Skeletal muscle tissue (tissue), 4 donors: ENCODE measurements around the gene KCNQ2. TPM values are rescaled to one million over a fixed set of nuclear protein-coding genes. Genes with fewer than 3 reads are reported as not detected.

Experiments used
- H3K27ac ChIP-seq: one replicate; pipeline ENCODE4 v1.7.0; 2013; ENCODE audit warnings: mild to moderate bottlenecking, low read depth, low read length, inconsistent platforms
- H3K27me3 ChIP-seq, 3 donors: one replicate each; pipeline ENCODE4 v1.7.0; 2013; ENCODE audit warnings: low read length in 3 of 3; ENCODE audit not compliant: control insufficient read depth in 3 of 3, insufficient read depth in 3 of 3
- H3K36me3 ChIP-seq, 3 donors: one replicate each; pipeline ENCODE4 v1.7.0; 2013; ENCODE audit warnings: low read length in 3 of 3; ENCODE audit not compliant: control insufficient read depth in 3 of 3, insufficient read depth in 3 of 3
- H3K4me1 ChIP-seq, 3 donors: one replicate each; pipeline ENCODE4 v1.7.0; 2013; ENCODE audit warnings: low read length in 3 of 3, mild to moderate bottlenecking in 3 of 3; ENCODE audit not compliant: control insufficient read depth in 3 of 3, insufficient read depth in 3 of 3
- H3K4me3 ChIP-seq, 3 donors: one replicate each; pipeline ENCODE4 v1.7.0; 2013; ENCODE audit warnings: low read length in 3 of 3
- H3K9ac ChIP-seq, 3 donors: one replicate each; pipeline ENCODE4 v1.7.0; 2013; ENCODE audit warnings: low read length in 3 of 3, mild to moderate bottlenecking in 3 of 3, moderate library complexity in 2 of 3, low read depth in 1 of 3
- H3K9me3 ChIP-seq, 3 donors: one replicate each; pipeline ENCODE4 v1.7.0; 2013; ENCODE audit warnings: low read length in 3 of 3; ENCODE audit not compliant: control insufficient read depth in 3 of 3
- total RNA-seq: library from RNA; depleted of rRNA; stranded (reverse); fragments of >200 nt; gene quantifications from one replicate; pipeline ENCODE4 v1.2.3, GENCODE V29; 2014
- donor health status: Osteomylitis.

The KCNQ2 gene
- total RNA-seq, 1 donor from 2014 or later, result 1.6 TPM

GRCh38 chr20:63473555-63474449 lies 1.3 kb upstream of the KCNQ2 start:
- Histone ChIP-seq H3K36me3 (no peaks in the 10 kb centered on the region), H3K27me3 (peaks cover 74 to 83% (median 78%) of the 10 kb centered on the region in 3 donors), H3K4me1 (peaks cover 0 to 3% (median 0%) of the 10 kb centered on the region in 3 donors), H3K9ac (no peak overlapping the region), H3K4me3 (no peak overlapping the region), H3K27ac (no peak overlapping the region), H3K9me3 (no peaks in the 10 kb centered on the region)

DNA sequence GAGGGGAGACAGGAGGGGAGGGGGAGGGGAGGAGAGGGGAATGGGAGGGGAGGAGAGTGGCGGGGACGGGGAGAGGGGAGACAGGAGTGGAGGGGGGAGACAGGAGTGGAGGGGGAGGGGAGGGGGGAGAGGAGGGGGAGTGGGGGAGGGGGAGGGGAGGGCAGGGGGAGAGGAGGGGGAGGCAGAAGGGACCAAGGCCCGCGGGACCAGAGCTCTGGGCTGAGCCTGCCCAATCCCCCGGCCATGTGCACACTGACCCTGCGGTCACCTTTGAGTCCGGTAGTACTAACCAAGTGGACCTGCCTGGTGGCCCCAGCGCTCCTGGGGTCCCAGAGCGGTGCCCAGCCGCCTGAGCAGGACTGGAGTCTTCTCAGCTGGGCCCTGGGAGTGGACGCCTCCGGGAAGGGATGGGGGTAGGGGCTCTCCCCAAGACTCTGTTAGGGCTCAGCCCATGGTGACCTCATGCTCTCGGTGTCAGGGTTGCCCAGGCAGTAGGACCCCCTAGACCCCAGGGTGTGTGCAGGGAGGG lies 471 bp upstream of the KCNQ2 start:
- peaks cover 70 to 80% (median 77%) of the 10 kb centered on the region in 3 donors for H3K27me3 ChIP-seq

DNA sequence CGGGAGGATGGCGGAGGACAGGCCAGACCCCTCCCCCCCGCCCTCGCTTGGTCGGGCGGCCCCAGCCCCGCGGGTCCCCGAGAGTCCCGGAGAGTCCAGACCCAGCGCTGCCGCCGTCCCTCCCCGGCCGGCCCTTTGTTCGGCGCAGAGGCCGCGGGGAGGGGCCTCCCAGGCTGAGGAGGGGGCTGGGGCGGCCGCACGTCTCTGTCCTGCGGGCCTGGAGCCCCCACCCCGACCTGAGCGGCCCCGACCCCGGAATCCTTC lies 806 bp downstream of the KCNQ2 start:
- Histone ChIP-seq H3K36me3 (no peaks in the 10 kb centered on the region), H3K27ac (no peak overlapping the region), H3K9ac (no peak overlapping the region), H3K4me3 (no peak overlapping the region), H3K4me1 (peaks cover 0 to 3% (median 0%) of the 10 kb centered on the region in 3 donors), H3K9me3 (no peaks in the 10 kb centered on the region), H3K27me3 (peaks cover 68 to 76% (median 73%) of the 10 kb centered on the region in 3 donors)

More for the DNA sequence above, 471 bp upstream of the KCNQ2 start:
- H3K4me1 ChIP-seq, result peaks cover 0 to 3% (median 0%) of the 10 kb centered on the region in 3 donors
- H3K4me3 ChIP-seq, result no peak overlapping the region
- H3K36me3 ChIP-seq, result no peaks in the 10 kb centered on the region
- H3K27ac ChIP-seq, result no peak overlapping the region
- no peaks in the 10 kb centered on the region for H3K9me3 ChIP-seq
- H3K9ac ChIP-seq, result no peak overlapping the region

- H3K36me3 ChIP-seq, result no peaks in the 10 kb centered on the region
- H3K9ac ChIP-seq, result no peak overlapping the region
- no peak overlapping the region for H3K27ac ChIP-seq
- peaks cover 71 to 76% (median 76%) of the 10 kb centered on the region in 3 donors for H3K27me3 ChIP-seq
- H3K4me3 ChIP-seq, result no peak overlapping the region
- H3K4me1 ChIP-seq, result peaks cover 0 to 3% (median 0%) of the 10 kb centered on the region in 3 donors
- H3K9me3 ChIP-seq, result no peaks in the 10 kb centered on the region
These were observed 1.3 kb downstream of the KCNQ2 start for GRCh38 chr20:63471002-63471716.

- Histone ChIP-seq H3K27me3 (peaks cover 68 to 79% (median 74%) of the 10 kb centered on the region in 3 donors), H3K9me3 (no peaks in the 10 kb centered on the region), H3K27ac (no peak overlapping the region), H3K4me1 (peaks cover 0 to 3% (median 0%) of the 10 kb centered on the region in 3 donors), H3K9ac (no peak overlapping the region), H3K36me3 (no peaks in the 10 kb centered on the region), H3K4me3 (no peak overlapping the region)
These were observed 2.0 kb downstream of the KCNQ2 start for GRCh38 chr20:63470410-63470809.

GRCh38 chr20:63469713-63470101 lies 2.7 kb downstream of the KCNQ2 start:
- H3K4me3 ChIP-seq, result no peak overlapping the region
- H3K27ac ChIP-seq, result no peak overlapping the region
- no peaks in the 10 kb centered on the region for H3K36me3 ChIP-seq
- H3K4me1 ChIP-seq, result peaks cover 0 to 3% (median 0%) of the 10 kb centered on the region in 3 donors
- peaks cover 63 to 81% (median 74%) of the 10 kb centered on the region in 3 donors for H3K27me3 ChIP-seq
- H3K9me3 ChIP-seq, result no peaks in the 10 kb centered on the region
- no peak overlapping the region for H3K9ac ChIP-seq

- Histone ChIP-seq H3K36me3 (no peaks in the 10 kb centered on the region), H3K9me3 (no peaks in the 10 kb centered on the region), H3K9ac (no peak overlapping the region), H3K27me3 (peaks cover 62 to 81% (median 74%) of the 10 kb centered on the region in 3 donors), H3K4me3 (no peak overlapping the region), H3K4me1 (peaks cover 0 to 3% (median 0%) of the 10 kb centered on the region in 3 donors), H3K27ac (no peak overlapping the region)
These were observed 3.3 kb downstream of the KCNQ2 start for GRCh38 chr20:63469019-63469712.

- Histone ChIP-seq H3K36me3 (no peaks in the 10 kb centered on the region), H3K27ac (no peak overlapping the region), H3K4me1 (peaks cover 0 to 3% (median 0%) of the 10 kb centered on the region in 3 donors), H3K4me3 (no peak overlapping the region), H3K9me3 (no peaks in the 10 kb centered on the region), H3K27me3 (peaks cover 59 to 79% (median 74%) of the 10 kb centered on the region in 3 donors), H3K9ac (no peak overlapping the region)
These were observed 4.0 kb downstream of the KCNQ2 start for GRCh38 chr20:63468421-63468820.

DNA sequence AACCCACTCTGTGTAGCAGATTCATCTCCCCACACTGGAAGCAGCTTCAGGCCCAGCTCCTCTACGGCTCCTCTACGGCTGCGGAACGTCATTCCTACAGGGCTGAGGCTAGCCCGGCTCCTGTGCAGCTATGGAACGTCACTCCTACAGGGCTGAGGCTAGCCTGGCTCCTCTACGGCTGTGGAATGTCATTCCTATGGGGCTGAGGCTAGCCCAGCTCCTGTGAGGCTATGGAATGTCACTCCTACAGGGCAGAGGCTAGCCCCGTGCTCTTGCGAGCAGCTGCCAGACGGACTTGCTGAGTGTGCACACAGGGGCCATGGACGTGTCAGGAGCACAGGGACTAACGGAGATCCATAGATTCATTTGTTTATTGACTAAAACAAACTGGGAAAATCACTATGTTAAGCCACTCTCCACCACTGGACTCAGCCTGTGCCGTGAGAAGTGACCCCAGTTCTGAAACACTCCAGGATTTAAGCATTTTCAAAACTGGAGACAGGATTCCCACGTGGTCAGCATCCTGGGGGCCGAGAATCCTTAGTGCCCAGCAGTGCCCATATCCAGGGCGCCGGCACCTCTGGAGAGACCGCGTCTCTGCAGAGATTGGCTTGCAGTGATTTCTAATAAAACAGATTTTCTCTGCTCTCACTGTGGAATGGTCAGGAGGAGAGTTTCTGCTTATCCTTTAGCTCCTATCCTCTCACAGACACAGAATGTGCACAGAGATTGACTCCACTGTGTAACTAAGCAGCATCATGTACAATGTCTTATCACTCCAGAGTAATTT lies 5.0 kb downstream of the KCNQ2 start:
- Histone ChIP-seq H3K4me3 (no peak overlapping the region), H3K4me1 (peaks cover 0 to 3% (median 0%) of the 10 kb centered on the region in 3 donors), H3K27ac (no peak overlapping the region), H3K9ac (no peak overlapping the region), H3K36me3 (no peaks in the 10 kb centered on the region), H3K27me3 (peaks cover 57 to 83% (median 78%) of the 10 kb centered on the region in 3 donors), H3K9me3 (no peaks in the 10 kb centered on the region)
